ENCODE results near the gene VMP1. TPM values are rescaled to one million over a fixed set of nuclear protein-coding genes. Genes with fewer than 3 reads are reported as not detected.

The VMP1 gene
- total RNA-seq, 1 donor = 608 TPM

DNA sequence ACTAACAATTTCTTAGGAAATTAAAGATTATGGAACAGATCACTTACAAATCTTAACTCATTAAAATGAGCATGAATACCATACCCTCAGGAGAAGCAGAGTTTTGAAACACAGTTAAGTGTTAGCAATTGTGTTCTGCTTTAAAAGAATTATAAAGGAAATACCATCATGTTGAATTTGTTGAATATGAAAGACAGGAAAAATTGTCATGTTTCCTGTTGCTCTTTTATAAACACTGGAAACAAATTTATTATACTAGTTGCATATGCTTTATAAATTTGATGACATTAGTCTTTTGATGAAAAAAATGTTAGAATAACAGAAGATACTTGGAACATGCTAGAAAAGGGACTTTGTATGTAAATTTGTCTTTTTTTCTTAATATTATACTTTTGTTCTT is 59.7 kb downstream of the VMP1 start:
- H3K4me3 ChIP-seq (ENCODE audit: low read depth, low read length) = no peak overlapping the region
- TF ChIP-seq, protein P1, sequence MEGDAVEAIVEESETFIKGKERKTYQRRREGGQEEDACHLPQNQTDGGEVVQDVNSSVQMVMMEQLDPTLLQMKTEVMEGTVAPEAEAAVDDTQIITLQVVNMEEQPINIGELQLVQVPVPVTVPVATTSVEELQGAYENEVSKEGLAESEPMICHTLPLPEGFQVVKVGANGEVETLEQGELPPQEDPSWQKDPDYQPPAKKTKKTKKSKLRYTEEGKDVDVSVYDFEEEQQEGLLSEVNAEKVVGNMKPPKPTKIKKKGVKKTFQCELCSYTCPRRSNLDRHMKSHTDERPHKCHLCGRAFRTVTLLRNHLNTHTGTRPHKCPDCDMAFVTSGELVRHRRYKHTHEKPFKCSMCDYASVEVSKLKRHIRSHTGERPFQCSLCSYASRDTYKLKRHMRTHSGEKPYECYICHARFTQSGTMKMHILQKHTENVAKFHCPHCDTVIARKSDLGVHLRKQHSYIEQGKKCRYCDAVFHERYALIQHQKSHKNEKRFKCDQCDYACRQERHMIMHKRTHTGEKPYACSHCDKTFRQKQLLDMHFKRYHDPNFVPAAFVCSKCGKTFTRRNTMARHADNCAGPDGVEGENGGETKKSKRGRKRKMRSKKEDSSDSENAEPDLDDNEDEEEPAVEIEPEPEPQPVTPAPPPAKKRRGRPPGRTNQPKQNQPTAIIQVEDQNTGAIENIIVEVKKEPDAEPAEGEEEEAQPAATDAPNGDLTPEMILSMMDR (IDR thresholded peaks at IDR 0.05; ENCODE audit: insufficient read depth, low read depth, low read length) = no peak
- DNase-seq (ENCODE audit: low read depth) = no peak

DNA sequence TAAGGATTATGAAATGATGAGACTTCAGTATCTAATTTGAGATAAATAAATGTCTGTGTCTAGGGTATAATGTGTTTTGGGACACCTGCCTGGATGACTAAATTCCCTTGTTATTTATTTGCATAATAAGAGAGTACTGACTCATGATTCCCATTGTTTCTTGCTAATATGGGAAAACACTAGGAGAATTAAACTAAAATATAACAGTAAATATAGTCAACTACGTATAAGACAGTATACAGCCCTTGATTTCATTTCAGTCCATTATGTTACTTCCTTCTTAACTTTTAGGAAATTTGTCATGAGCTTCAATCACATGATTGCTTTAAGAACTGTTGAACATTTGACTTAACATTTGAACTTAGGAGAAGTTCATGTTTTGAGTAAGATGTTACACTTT is 62.4 kb downstream of the VMP1 start:
- no peak overlapping the region for H3K4me3 ChIP-seq (ENCODE audit: low read depth, low read length)
- no peak for DNase-seq (ENCODE audit: low read depth)
- TF ChIP-seq, protein P1 (IDR thresholded peaks at IDR 0.05; ENCODE audit: insufficient read depth, low read depth, low read length) = no peak

DNA sequence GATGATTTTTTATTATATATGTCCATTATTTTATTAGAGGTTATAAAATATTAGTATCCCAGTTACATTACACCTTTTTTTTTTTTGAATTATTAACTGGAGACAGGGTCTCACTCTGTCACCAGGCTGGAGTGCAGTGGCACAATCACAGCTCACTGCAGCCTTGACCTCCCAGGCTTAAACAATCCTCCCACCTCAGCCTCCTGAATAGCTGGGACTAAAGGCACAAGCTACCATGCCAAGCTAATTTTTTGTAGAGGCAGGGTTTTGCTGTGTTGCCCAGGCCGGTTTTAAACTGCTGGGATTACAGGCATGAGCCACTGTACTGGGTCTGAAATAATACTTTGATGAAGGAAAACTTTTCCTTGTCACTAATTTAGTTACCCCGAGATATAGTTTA is 63.6 kb downstream of the VMP1 start:
- H3K4me3 ChIP-seq (ENCODE audit: low read depth, low read length) = no peak overlapping the region
- TF ChIP-seq, protein P1 (IDR thresholded peaks at IDR 0.05; ENCODE audit: insufficient read depth, low read depth, low read length) = no peak
- no peak for DNase-seq (ENCODE audit: low read depth)

DNA sequence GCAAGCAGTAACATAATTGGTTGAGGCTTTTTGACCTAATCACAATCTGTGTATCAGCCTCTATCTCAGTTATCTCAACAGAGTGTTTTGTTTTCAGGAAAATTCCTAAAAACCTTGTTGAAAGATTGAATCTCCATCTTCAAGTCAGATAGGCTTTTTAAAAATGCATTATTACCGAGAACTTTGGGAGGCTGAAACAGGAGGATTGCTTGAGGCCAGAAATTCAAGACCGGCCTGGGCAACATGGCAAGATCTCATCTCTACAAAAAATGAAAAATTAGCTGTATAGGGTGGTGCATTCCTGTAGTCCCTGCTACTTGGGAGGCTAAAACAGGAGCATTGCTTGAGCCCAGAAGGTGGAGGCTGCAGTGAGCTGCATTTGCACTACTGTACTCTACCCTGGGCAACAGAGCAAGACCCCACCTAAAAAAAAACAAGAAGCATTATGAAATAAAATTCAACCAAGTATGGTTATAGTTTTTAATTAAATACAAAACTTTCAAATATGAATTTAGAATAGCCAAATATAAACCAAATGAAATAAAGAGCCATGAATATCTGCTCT is 68.4 kb downstream of the VMP1 start:
- H3K4me3 ChIP-seq (ENCODE audit: low read depth, low read length) = no peak overlapping the region
- DNase-seq (ENCODE audit: low read depth) = no peak
- TF ChIP-seq, protein P1 (IDR thresholded peaks at IDR 0.05; ENCODE audit: insufficient read depth, low read depth, low read length) = no peak

DNA sequence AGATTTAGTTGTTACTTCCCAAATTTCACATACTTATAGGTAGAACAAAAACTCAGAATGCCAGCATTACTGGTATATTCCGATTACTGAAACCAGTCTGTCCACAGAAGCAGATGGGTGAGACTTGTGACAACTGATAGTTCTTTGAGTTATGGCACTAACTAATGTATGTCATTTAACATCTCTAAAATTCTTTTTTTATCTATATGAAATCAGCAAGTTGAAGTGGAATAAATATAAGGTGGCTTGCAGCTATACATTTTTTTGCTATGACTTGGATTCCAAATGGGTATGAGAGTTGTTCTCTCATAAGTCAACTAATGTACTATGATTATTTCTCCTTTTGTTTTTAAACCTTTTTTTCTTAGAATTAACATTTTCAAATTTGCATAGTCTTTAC is 69.1 kb downstream of the VMP1 start:
- no peak overlapping the region for H3K4me3 ChIP-seq (ENCODE audit: low read depth, low read length)
- TF ChIP-seq, protein P1 (IDR thresholded peaks at IDR 0.05; ENCODE audit: insufficient read depth, low read depth, low read length) = no peak
- DNase-seq (ENCODE audit: low read depth) = no peak

DNA sequence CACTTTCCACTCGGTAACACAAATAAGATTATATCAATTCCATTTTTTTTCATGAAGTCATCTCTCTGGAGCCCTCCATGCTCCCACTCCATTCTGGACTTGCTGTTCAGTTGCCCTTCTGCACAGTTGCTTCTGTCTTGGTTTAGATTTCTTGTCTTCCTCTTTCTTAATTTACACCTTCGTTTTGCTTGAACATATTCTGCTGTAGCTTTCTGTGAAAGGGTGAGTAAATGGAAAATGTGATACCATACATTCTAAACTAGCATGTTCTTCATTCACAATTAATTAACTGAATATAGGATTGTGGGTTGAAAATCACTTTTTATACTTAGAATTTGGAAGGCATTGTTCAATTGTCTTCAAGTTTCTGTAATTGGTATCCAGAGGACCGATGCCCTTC is 69.6 kb downstream of the VMP1 start:
- no peak overlapping the region for H3K4me3 ChIP-seq (ENCODE audit: low read depth, low read length)
- TF ChIP-seq, protein P1 (IDR thresholded peaks at IDR 0.05; ENCODE audit: insufficient read depth, low read depth, low read length) = no peak
- DNase-seq (ENCODE audit: low read depth) = no peak

DNA sequence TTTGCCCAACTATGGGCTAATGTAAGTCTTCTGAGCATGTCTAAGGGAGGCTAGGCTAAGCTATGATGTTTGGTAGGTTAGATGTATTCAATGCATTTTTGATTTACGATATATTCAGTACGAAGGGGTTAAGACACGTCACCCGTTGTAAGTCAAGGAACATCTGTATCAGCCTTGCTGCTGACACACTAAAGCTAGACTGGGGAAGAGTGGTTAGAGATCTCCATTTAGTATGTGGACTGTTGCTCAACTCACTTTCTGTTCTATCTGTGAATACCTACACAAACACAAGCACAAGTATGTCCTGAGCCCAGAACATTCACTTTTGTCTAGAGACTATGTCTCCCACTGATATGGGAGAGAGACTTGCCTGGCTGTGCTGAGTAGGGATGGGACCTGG is 71.5 kb downstream of the VMP1 start:
- TF ChIP-seq, protein P1 (IDR thresholded peaks at IDR 0.05; ENCODE audit: insufficient read depth, low read depth, low read length) = no peak
- peak; percentile 76 for DNase-seq (ENCODE audit: low read depth)
- H3K4me3 ChIP-seq (ENCODE audit: low read depth, low read length) = no peak overlapping the region

Data from fibroblast of villous mesenchyme (primary cell).